HG03378 (cell line): Measurements from ENCODE around the gene CNIH2.

ENCODE experiments used
- ATAC-seq: cut with Tn5 transposase; IDR thresholded peaks from one replicate; pipeline ENCODE4 v1.9.1; 2021; ENCODE audit warnings: mild to moderate bottlenecking, moderate library complexity; ENCODE audit not compliant: unreplicated experiment

Gene CNIH2

GRCh38 chr11:66327171-66328030 is 49.4 kb downstream of the CNIH2 start:
- no peak for ATAC-seq

GRCh38 chr11:66328031-66328301 is 50.0 kb downstream of the CNIH2 start:
- no peak for ATAC-seq

GRCh38 chr11:66328302-66329144 is 50.5 kb downstream of the CNIH2 start:
- ATAC-seq, result no peak

GRCh38 chr11:66329165-66329673 is 51.2 kb downstream of the CNIH2 start:
- ATAC-seq, result no peak

GRCh38 chr11:66330931-66331330 is 53.0 kb downstream of the CNIH2 start:
- no peak for ATAC-seq

GRCh38 chr11:66331542-66332370 is 53.8 kb downstream of the CNIH2 start:
- no peak for ATAC-seq

- ATAC-seq, result no peak
Observed at GRCh38 chr11:66332371-66333219, 54.6 kb downstream of the CNIH2 start.

GRCh38 chr11:66333220-66333877 is 55.4 kb downstream of the CNIH2 start:
- ATAC-seq, result no peak
